HG03039 (cell line): ENCODE results near the gene NFKB1.
"Not testable (repeated sequence)": the region's sequence is repeated elsewhere in the genome, so short reads cannot be mapped to it uniquely, and the experiment has no call there.

Source experiments
- ATAC-seq: cut with Tn5 transposase; IDR thresholded peaks from one replicate; pipeline ENCODE4 v1.9.1; 2021; ENCODE audit warnings: mild to moderate bottlenecking, moderate library complexity; ENCODE audit not compliant: unreplicated experiment

The NFKB1 gene, protein sequence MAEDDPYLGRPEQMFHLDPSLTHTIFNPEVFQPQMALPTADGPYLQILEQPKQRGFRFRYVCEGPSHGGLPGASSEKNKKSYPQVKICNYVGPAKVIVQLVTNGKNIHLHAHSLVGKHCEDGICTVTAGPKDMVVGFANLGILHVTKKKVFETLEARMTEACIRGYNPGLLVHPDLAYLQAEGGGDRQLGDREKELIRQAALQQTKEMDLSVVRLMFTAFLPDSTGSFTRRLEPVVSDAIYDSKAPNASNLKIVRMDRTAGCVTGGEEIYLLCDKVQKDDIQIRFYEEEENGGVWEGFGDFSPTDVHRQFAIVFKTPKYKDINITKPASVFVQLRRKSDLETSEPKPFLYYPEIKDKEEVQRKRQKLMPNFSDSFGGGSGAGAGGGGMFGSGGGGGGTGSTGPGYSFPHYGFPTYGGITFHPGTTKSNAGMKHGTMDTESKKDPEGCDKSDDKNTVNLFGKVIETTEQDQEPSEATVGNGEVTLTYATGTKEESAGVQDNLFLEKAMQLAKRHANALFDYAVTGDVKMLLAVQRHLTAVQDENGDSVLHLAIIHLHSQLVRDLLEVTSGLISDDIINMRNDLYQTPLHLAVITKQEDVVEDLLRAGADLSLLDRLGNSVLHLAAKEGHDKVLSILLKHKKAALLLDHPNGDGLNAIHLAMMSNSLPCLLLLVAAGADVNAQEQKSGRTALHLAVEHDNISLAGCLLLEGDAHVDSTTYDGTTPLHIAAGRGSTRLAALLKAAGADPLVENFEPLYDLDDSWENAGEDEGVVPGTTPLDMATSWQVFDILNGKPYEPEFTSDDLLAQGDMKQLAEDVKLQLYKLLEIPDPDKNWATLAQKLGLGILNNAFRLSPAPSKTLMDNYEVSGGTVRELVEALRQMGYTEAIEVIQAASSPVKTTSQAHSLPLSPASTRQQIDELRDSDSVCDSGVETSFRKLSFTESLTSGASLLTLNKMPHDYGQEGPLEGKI

DNA sequence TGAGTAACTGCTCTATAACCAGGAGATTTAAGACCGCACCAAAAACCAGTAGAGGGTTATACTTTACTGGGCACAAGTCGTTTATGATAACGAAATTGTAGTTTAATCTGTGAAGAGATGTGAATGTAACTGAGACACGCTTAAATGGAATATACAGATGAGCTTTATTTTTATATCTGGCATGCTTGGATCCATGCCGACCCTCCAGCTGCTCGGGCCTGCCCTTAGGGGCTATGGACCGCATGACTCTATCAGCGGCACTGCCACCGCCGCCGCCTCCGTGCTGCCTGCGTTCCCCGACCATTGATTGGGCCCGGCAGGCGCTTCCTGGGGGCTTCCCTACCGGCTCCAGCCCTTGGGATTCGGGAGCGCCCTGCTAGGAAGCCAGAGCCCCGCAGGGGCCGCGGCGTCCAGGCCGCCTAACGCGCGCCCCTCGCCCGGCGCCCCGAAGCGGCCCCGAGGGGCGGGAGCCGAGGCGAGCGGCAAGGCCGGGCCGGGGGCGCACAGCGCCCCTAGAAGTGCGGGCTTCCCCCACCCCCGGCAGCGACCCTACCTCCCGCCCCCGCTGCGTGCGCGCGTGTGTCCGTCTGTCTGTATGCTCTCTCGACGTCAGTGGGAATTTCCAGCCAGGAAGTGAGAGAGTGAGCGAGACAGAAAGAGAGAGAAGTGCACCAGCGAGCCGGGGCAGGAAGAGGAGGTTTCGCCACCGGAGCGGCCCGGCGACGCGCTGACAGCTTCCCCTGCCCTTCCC, at the start of gene NFKB1:
NFKB1 (plus strand) TSS at position 664 of the 751 bp plus-strand sequence. CDS start 24,160 bp downstream, outside the sequence.
- peak; percentile 53 for ATAC-seq

DNA sequence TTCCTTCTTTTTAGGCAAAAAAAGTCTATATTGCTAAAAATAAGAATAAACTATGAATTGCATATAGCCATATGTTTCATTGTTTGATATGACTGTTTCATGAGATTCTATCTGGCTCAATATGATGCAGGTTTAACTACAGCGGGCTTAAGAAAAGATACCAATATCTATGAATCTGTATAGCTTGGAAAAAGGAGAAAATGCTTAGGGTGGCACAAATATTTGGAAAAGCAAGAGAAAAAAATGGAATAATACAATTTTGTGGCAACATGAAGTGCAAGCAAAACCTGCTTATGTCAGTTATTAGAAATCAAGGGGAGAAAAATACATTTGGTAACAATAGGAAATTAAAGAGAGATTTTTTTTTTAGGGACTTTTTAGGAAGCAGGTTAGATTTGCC, 48.3 kb upstream of the NFKB1 start:
- no peak for ATAC-seq

GRCh38 chr4:102453827-102454226, 47.3 kb upstream of the NFKB1 start:
- no peak for ATAC-seq

GRCh38 chr4:102454268-102454667, 46.9 kb upstream of the NFKB1 start:
- no peak for ATAC-seq

- ATAC-seq = no peak
These were observed 46.0 kb upstream of the NFKB1 start for GRCh38 chr4:102454981-102455685.

GRCh38 chr4:102455750-102456149, 45.4 kb upstream of the NFKB1 start:
- no peak for ATAC-seq

GRCh38 chr4:102466298-102466697, 34.9 kb upstream of the NFKB1 start:
- no peak for ATAC-seq

- ATAC-seq = no peak
These were observed 31.4 kb upstream of the NFKB1 start for GRCh38 chr4:102469806-102470205.

- no peak for ATAC-seq
These were observed 28.6 kb upstream of the NFKB1 start for GRCh38 chr4:102472441-102473013.

GRCh38 chr4:102473476-102473875, 27.7 kb upstream of the NFKB1 start:
- no peak for ATAC-seq

DNA sequence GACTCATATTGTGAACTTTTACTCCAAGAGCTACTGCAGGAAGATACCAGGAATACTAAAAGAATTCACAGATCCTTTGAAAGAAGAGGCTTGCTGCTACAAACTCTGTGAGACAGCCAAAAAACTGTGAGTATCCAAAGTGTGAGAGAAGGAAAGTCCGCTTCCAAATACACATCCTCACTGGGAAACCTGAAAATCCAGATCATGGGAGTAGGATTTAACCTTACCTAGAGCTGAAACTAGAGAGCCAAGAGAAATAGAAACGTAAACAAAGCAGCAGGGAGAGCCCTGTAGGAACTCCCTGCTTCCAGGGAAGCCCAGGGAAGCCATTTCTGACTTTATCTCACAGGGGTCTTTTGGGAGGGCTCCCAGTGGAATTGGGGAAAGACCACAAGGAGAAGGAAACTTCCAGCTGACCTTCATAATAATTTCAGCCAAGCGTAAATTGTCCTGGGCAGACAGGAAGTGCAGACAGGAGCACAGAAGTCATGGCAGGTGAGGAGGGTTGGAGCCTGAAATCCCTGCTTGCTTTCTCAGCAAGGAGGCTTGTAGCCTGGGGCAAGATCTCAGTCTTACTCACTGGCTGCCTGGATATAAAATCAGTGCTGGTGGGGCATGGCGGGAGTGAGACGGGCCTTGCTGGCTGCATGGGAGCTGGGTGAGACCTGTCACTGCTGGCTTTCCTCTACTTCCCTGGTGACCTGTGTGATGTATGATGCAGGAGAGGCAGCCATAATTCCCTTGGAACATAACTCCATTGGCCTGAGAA, 26.2 kb upstream of the NFKB1 start:
- no peak for ATAC-seq

DNA sequence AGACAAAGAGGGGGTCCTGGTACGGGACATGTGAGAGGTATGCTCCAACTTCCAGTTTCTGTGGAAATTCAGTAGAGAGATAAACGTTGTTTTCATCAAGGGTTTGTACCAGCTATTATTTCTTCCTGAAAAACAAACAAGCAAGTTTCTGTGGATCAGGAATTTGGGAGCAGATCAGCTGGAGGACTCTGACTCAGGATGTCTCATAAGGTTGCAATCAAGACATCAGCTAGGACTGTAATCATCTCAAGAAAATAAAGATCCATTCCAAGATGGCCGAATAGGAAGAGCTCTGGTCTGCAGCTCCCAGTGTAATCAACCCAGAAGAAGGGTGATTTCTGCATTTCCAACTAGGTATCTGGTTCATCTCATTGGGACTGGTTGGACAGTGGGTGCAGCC, 23.5 kb upstream of the NFKB1 start:
- no peak for ATAC-seq

DNA sequence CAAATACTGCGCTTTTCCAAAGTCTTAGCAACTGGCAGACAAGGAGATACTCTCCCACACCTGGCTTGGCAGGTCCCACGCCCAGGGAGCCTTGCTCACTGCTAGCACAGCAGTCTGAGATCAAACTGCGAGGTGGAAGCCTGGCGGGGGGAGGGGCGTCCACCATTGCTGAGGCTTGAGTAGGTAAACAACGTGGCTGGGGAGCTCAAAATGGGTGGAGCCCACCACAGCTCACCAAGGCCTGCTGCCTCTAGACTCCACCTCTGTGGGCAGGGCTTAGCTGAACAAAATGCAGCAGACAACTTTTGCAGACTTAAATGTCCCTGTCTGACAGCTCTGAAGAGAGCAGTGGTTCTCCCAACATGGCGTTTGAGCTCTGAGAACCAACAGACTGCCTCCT, 23.0 kb upstream of the NFKB1 start:
- ATAC-seq = no peak

- ATAC-seq = not testable (repeated sequence)
These were observed 21.3 kb upstream of the NFKB1 start for GRCh38 chr4:102479832-102480231.

- no peak for ATAC-seq
These were observed 18.0 kb upstream of the NFKB1 start for GRCh38 chr4:102483120-102483519.

DNA sequence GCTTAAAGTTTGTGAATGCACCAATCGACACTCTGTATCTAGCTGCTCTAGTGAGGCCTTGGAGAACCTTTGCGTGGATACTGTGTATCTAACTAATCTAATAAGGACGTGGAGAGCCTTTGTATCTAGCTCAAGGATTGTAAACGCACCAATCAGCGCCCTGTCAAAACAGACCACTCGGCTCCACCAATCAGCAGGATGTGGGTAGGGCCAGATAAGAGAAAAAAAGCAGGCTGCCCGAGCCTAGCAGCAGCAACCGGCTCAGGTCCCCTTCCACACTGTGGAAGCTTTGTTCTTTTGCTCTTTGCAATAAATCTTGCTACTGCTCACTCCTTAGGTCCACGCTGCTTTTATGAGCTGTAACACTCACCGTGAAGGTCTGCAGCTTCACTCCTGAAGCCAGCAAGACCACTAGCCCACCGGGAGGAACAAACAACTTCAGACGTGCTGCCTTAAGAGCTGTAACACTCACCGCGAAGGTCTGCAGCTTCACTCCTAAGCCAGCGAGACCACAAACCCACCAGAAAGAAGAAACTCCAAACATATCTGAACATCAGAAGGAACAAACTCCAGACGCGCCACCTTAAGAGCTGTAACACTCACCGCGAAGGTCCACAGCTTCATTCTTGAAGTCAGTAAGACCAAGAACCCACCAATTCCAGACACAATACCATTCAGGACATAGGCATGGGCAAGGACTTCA, 17.0 kb upstream of the NFKB1 start:
- ATAC-seq = not testable (repeated sequence)

DNA sequence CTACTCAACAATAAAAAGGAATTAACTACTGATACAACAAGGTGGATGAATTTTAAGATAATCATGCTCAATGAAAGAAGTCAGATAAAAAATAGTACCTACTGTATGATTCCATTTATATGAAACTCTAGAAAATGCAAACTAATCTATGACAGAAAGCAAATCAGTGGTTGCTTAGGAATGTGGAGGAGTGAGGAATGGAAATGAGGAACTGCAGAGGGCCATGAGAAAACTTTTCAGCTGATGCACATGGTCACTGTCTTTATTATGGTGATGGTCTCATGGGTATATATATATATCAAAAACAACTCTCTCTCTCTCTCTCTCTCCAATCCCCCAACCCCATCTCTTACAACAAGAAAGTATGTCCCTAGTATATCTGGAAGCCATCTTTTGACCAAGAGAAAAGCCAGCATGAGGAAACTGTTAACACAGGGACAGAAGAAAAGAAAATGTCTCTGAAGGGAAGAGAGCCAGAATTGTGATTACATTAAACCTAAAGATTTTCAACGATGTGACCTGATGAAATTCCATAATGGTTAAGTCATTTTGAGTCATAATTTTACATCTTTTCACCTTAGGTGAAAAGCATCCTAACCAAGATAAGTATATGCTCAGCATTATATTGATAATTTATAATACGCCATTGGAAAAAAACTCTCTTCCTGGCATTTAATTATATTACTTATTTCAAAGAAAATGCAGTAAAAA, 8.5 kb upstream of the NFKB1 start:
- no peak for ATAC-seq

- no peak for ATAC-seq
These were observed 7.9 kb upstream of the NFKB1 start for GRCh38 chr4:102493257-102493656.
